Naive thymus-derived CD8-positive, alpha-beta T cell (primary cell): Measurements from ENCODE around the gene ARL16. TPM values are rescaled to one million over a fixed set of nuclear protein-coding genes. Genes with fewer than 3 reads are reported as not detected.

ENCODE experiments used
- ATAC-seq, 2 donors: fragments of 150-1000 bp; cut with Tn5 transposase in 1 of 2; sonication (Bioruptor Pico), chemical (Tn5 transposase) in 1 of 2; 1 replicate in 1 of 2; 2 replicates in 1 of 2; pipeline ENCODE4 v1.10.0; 2021; ENCODE audit warnings: mild to moderate bottlenecking in 2 of 2, moderate library complexity in 2 of 2
- POLR2A ChIA-PET: fragments of 350-600 bp; sonication (Branson Sonifier 250); formaldehyde crosslinking; loops from one replicate; lab custom pipeline; 2021; ENCODE audit warnings: antibody characterized with exemption; lab: Charles Lee
- DNase-seq, 10 donors: peaks; one replicate each; pipeline versions ENCODE4 v3.0.0 to v3.0.0-alpha.2; 2020 to 2022
- H3K27ac Mint-ChIP-seq, 10 donors: one replicate each; pipeline ENCODE4 v1.8.0; 2020 to 2022; ENCODE audit warnings: mild to moderate bottlenecking in 10 of 10, mixed read lengths in 10 of 10, moderate library complexity in 4 of 10, inconsistent platforms in 1 of 10
- H3K27me3 Mint-ChIP-seq, 5 donors: one replicate each; pipeline ENCODE4 v1.8.0; 2021 to 2022; ENCODE audit warnings: mixed read lengths in 5 of 5
- H3K36me3 Mint-ChIP-seq, 3 donors: one replicate each; pipeline ENCODE4 v1.8.0; 2020 to 2022; ENCODE audit warnings: mixed read lengths in 3 of 3, mild to moderate bottlenecking in 2 of 3, inconsistent platforms in 1 of 3
- H3K4me1 Mint-ChIP-seq, 4 donors: one replicate each; pipeline ENCODE4 v1.8.0; 2021 to 2022; ENCODE audit warnings: mixed read lengths in 4 of 4
- H3K4me3 Mint-ChIP-seq, 10 donors: one replicate each; pipeline ENCODE4 v1.8.0; 2020 to 2022; ENCODE audit warnings: mild to moderate bottlenecking in 10 of 10, mixed read lengths in 10 of 10, moderate library complexity in 6 of 10, inconsistent platforms in 1 of 10
- H3K9me3 Mint-ChIP-seq, 9 donors: one replicate each; pipeline ENCODE4 v1.8.0; 2020 to 2022; ENCODE audit warnings: mixed read lengths in 9 of 9, mild to moderate bottlenecking in 3 of 9, inconsistent platforms in 1 of 9, moderate library complexity in 1 of 9
- polyA plus RNA-seq, 3 donors: library from polyadenylated mRNA; unstranded; fragments of 300-500 nt; fragmentation: Illumina TruSeq; gene quantifications; one replicate each; pipeline ENCODE4 v1.2.3, GENCODE V29; 2021
- total RNA-seq, 8 experiments: library from RNA in 2 of 8; stranded (reverse) in 2 of 8; gene quantifications; one replicate each; pipeline ENCODE4 v1.2.3 and lab custom pipeline; 2021 to 2026

Gene ARL16
- total and polyA plus RNA-seq, 5 experiments from 2014 or later: 23.4 to 39.3 (median 26.8) TPM

- DNase-seq (peak in 1 of 10 donors; percentile 14), ATAC-seq (no peak)
- H3K27me3 Mint-ChIP-seq: peaks cover 4 to 37% (median 9%) of the 10 kb centered on the region in 5 donors
- peaks cover 0 to 8% (median 0%) of the 10 kb centered on the region in 9 donors for H3K9me3 Mint-ChIP-seq
- H3K4me1 Mint-ChIP-seq: peaks cover 2 to 5% (median 3%) of the 10 kb centered on the region in 4 donors
- no peak overlapping the region for H3K27ac Mint-ChIP-seq
- H3K4me3 Mint-ChIP-seq: no peak overlapping the region
- H3K36me3 Mint-ChIP-seq: no peaks in the 10 kb centered on the region
- POLR2A ChIA-PET: interaction anchor here (0.6 to 0.8 kb wide), 2 partner anchors 20 to 46 kb away, joined by 3 read pairs; no protein-coding TSS in a partner anchor
Observed at GRCh38 chr17:81646869-81647600, 36.6 kb downstream of the ARL16 start.

DNA sequence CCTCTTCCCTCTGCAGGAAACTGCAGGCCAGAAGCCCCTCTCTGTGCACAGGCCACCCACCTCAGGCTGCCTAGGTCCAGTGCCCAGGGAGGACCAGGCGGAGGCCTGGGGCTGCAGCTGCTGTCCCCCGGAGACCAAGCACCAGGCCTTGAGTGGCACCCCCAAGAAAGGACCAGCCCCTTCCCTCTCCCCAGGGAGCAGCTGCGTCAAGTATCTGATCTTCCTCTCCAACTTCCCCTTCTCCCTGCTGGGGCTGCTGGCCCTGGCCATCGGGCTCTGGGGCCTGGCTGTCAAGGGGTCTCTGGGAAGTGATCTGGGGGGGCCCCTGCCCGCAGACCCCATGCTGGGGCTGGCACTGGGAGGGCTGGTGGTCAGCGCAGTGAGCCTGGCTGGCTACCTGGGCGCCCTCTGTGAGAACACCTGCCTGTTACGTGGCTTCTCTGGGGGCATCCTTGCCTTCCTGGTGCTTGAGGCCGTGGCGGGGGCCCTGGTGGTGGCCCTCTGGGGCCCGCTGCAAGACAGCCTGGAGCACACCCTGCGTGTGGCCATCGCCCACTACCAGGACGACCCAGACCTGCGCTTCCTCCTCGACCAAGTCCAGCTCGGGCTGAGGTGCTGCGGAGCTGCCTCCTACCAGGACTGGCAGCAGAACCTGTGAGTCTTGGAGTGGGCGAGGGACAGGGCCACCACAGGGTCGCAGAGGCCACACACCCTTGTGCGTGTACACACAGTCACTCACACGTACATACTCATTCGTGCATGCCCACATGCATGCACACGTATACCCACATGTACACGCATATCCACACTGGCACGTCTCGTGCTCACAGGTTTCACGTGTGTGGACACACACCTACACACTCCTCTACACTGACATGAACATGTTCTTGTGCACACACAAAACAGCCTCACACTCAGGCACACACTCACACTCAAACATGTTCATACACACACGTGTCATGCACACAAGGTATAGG is 38.3 kb downstream of the ARL16 start:
- H3K4me1 Mint-ChIP-seq: peaks cover 0 to 4% (median 0%) of the 10 kb centered on the region in 4 donors
- ATAC-seq (no peak), DNase-seq (peak in 1 of 10 donors; percentile 57)
- no peak overlapping the region for H3K27ac Mint-ChIP-seq
- peaks cover 0 to 8% (median 0%) of the 10 kb centered on the region in 9 donors for H3K9me3 Mint-ChIP-seq
- H3K36me3 Mint-ChIP-seq: no peaks in the 10 kb centered on the region
- H3K4me3 Mint-ChIP-seq: no peak overlapping the region
- H3K27me3 Mint-ChIP-seq: peaks cover 0 to 23% (median 3%) of the 10 kb centered on the region in 5 donors
- POLR2A ChIA-PET: no interaction called here

DNA sequence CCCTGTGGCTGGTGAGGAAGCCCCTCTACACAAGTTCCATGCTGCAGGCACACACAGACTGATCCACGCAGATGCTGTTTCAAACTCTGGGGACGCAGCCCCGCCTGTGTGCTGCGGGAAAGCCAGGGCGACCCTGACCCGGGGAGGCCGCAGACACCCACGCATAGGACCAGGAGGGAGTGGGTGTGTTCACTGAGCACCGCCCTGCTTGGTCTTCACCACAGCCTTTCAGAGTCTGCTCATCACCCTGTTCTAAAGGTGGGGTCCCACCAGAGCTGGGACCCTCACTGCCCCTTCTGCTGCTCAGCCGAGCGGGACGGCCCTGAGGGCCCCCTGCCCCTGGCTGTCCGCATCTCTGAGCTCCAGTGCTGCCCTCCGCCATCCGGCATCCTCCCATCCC is 39.1 kb downstream of the ARL16 start:
- ATAC-seq (no peak), DNase-seq (peak in 1 of 10 donors; percentile 28)
- POLR2A ChIA-PET: no interaction called here
- Mint-ChIP-seq H3K27me3 (peaks cover 0 to 17% (median 1%) of the 10 kb centered on the region in 5 donors), H3K4me1 (peaks cover 0 to 4% (median 0%) of the 10 kb centered on the region in 4 donors), H3K9me3 (peaks cover 0 to 3% (median 0%) of the 10 kb centered on the region in 9 donors), H3K27ac (no peak overlapping the region), H3K4me3 (no peak overlapping the region), H3K36me3 (no peaks in the 10 kb centered on the region)

- Mint-ChIP-seq H3K4me3 (no peak overlapping the region), H3K27me3 (no peaks in the 10 kb centered on the region), H3K36me3 (no peaks in the 10 kb centered on the region), H3K27ac (peak overlapping the region in 1 of 10 donors; percentile 65), H3K9me3 (no peaks in the 10 kb centered on the region), H3K4me1 (peaks cover 0 to 8% (median 5%) of the 10 kb centered on the region in 4 donors)
- no peak for DNase-seq
- ATAC-seq: no peak
- POLR2A ChIA-PET: no interaction called here
Observed at GRCh38 chr17:81641825-81642489, 41.6 kb downstream of the ARL16 start.

DNA sequence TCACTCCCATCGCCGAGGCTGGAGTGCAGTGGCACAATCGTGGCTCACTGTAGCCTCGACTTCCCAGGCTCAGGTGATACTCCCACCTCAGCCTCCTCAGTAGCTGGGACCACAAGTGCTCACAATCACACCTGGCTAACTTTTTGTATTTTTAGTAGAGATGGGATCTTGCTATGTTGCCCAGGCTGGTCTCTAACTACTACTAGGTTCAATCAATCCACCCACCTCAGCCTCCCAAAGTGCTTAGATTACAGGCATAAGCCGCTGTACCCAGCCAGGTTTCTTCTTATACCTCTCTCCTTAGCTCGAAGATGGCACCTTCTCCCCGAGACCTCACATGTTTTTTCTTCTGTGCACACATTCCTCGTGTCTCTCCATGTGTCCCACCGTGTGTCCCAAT is 43.6 kb downstream of the ARL16 start:
- Mint-ChIP-seq H3K27me3 (no peaks in the 10 kb centered on the region), H3K9me3 (no peaks in the 10 kb centered on the region), H3K27ac (peak overlapping the region in 1 of 10 donors; percentile 56), H3K4me3 (peak overlapping the region in 1 of 10 donors; percentile 62), H3K4me1 (peaks cover 11 to 19% (median 14%) of the 10 kb centered on the region in 4 donors), H3K36me3 (no peaks in the 10 kb centered on the region)
- POLR2A ChIA-PET: no interaction called here
- ATAC-seq (no peak), DNase-seq (no peak)

DNA sequence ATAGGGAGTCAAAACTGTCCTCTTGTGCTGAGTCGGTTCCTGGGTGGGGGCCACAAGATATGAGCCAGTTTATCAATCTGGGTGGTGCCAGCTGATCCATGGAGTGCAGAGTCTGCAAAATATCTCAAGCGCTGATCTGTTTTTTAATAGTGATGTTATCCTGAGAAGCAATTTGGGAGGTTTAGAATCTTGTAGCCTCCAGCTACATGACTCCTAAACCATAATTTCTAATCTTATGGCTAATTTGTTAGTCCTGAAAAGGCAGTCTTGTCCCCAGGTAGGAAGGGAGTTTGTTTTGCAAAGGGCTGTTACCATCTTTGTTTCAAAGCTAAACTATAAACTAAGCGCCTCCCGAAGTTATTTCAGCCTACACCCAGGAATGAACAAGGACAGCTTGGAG is 44.9 kb downstream of the ARL16 start:
- no peaks in the 10 kb centered on the region for H3K27me3 Mint-ChIP-seq
- peak overlapping the region in 4 of 10 donors; percentile 14 to 75 (median 48) for H3K27ac Mint-ChIP-seq
- DNase-seq: no peak
- no peak for ATAC-seq
- POLR2A ChIA-PET: interaction anchor here (0.7 kb wide), 2 partner anchors 20 to 86 kb away, joined by 3 to 6 read pairs; no protein-coding TSS in a partner anchor
- H3K4me3 Mint-ChIP-seq: peak overlapping the region in 9 of 10 donors; percentile 13 to 59 (median 31)
- H3K9me3 Mint-ChIP-seq: no peaks in the 10 kb centered on the region
- no peaks in the 10 kb centered on the region for H3K36me3 Mint-ChIP-seq
- H3K4me1 Mint-ChIP-seq: peaks cover 11 to 26% (median 17%) of the 10 kb centered on the region in 4 donors

GRCh38 chr17:81636505-81637288 is 46.9 kb downstream of the ARL16 start, which contains the start of the genes NPLOC4 and TSPAN10:
Gene NPLOC4 (minus strand): TSS chr17:81637112. CDS start chr17:81636930, 182 bp downstream.
Gene TSPAN10 (plus strand): TSS chr17:81637196. CDS start chr17:81642413, 5,217 bp downstream.
- H3K27ac Mint-ChIP-seq: peak within 1 kb of the TSS; percentile 89 to 96 (median 92)
- no peaks in the 10 kb centered on the region for H3K27me3 Mint-ChIP-seq
- no peaks in the 10 kb centered on the region for H3K9me3 Mint-ChIP-seq
- POLR2A ChIA-PET: interaction anchor here (1.0 to 1.6 kb wide), 3 partner anchors 17 to 29 kb away, joined by 4 to 11 read pairs (median 7); partner anchors contain the start of genes CCDC137 and OXLD1
- peak; percentile 71 to 86 (median 82) for DNase-seq
- ATAC-seq: peak; percentile 96
- H3K36me3 Mint-ChIP-seq: peaks cover 0 to 4% (median 0%) of the 10 kb centered on the region in 3 donors
- H3K4me3 Mint-ChIP-seq: peak within 1 kb of the TSS; percentile 87 to 96 (median 94)
- H3K4me1 Mint-ChIP-seq: peaks cover 11 to 31% (median 19%) of the 10 kb centered on the region in 4 donors

- H3K27me3 Mint-ChIP-seq: no peaks in the 10 kb centered on the region
- peak overlapping the region; percentile 87 to 96 (median 94) for H3K4me3 Mint-ChIP-seq
- H3K27ac Mint-ChIP-seq: peak overlapping the region; percentile 89 to 96 (median 92)
- H3K4me1 Mint-ChIP-seq: peaks cover 9 to 36% (median 20%) of the 10 kb centered on the region in 4 donors
- DNase-seq (no peak), ATAC-seq (no peak)
- peaks cover 0 to 8% (median 0%) of the 10 kb centered on the region in 3 donors for H3K36me3 Mint-ChIP-seq
- POLR2A ChIA-PET: interaction anchor here (0.7 to 1.6 kb wide), 4 partner anchors 26 to 1797 kb away, joined by 3 to 11 read pairs (median 5); partner anchors contain the start of genes CBX4, CCDC137 and OXLD1
- H3K9me3 Mint-ChIP-seq: no peaks in the 10 kb centered on the region
Observed at GRCh38 chr17:81635973-81636504, 47.6 kb downstream of the ARL16 start.

DNA sequence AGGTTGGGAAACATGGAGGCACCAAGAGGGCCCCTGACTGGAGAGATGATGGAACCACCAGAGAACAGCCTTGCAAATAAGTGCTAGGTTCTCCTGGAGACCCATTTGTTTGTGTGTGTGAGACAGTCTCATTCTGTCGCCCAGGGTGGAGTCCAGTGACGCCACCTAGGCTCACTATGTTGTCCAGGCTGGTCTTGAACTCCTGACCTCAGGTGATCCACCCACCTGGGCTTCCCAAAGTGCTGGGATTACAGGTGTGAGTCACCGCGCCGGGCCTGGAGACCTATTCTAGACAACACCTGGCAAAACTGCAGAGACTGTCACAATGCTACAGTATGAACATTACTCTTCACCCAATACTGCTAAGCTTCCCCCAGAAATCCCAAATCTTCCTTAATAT is 48.2 kb downstream of the ARL16 start:
- POLR2A ChIA-PET: interaction anchor here (0.7 kb wide), 2 partner anchors 213 to 1796 kb away, joined by 3 read pairs; partner anchors contain the start of gene CBX4
- Mint-ChIP-seq H3K27ac (peak overlapping the region in 9 of 10 donors; percentile 17 to 96 (median 91)), H3K4me1 (peaks cover 9 to 36% (median 20%) of the 10 kb centered on the region in 4 donors), H3K36me3 (peaks cover 0 to 13% (median 0%) of the 10 kb centered on the region in 3 donors), H3K9me3 (no peaks in the 10 kb centered on the region), H3K27me3 (no peaks in the 10 kb centered on the region), H3K4me3 (peak overlapping the region; percentile 87 to 96 (median 94))
- no peak for DNase-seq
- ATAC-seq: no peak

DNA sequence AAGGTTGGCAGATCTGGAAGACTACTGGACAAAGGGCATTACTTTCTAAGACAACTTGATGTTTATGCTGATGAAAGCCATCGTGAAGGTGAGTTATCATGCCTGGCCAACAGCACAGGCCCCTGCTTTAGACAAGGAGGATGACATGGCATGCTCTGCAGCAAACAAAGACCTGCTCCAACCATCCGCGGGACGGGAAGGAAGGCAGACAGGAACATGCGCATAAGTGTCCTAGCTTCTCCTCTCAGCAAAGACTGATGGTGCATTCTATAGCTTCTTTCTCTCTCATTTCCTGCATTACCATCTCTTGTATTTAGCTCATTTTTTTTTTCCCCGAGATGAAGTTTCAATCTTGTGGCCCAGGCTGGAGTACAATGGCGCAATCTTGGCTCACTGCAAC is 52.1 kb downstream of the ARL16 start:
- peaks cover 8 to 31% (median 21%) of the 10 kb centered on the region in 4 donors for H3K4me1 Mint-ChIP-seq
- no peaks in the 10 kb centered on the region for H3K9me3 Mint-ChIP-seq
- no peak overlapping the region for H3K4me3 Mint-ChIP-seq
- ATAC-seq: no peak
- H3K36me3 Mint-ChIP-seq: peaks cover 0 to 52% (median 8%) of the 10 kb centered on the region in 3 donors
- H3K27ac Mint-ChIP-seq: peak overlapping the region in 3 of 10 donors; percentile 15 to 72 (median 16)
- POLR2A ChIA-PET: interaction anchor here (0.6 to 0.7 kb wide), 2 partner anchors 17 to 412 kb away, joined by 3 to 5 read pairs; no protein-coding TSS in a partner anchor
- no peak for DNase-seq
- H3K27me3 Mint-ChIP-seq: no peaks in the 10 kb centered on the region
